Kidney (tissue), 14 donors: ENCODE data around the gene GPR137B. TPM values are rescaled to one million over a fixed set of nuclear protein-coding genes. Genes with fewer than 3 reads are reported as not detected.

ENCODE experiments used
- DNase-seq, 5 donors: peaks; one replicate each; pipeline ENCODE4 v3.0.0-alpha.2; 2013 to 2020
- FAIRE-seq: peaks from 2 replicates; lab custom pipeline; 2012; peaks lifted over from hg19 to GRCh38; lab: Jason Lieb, UNC
- H3K27ac ChIP-seq, 2 donors: one replicate each; pipeline ENCODE4 v1.7.0; 2013; ENCODE audit warnings: low read depth in 2 of 2, low read length in 2 of 2, inconsistent platforms in 1 of 2
- H3K27me3 ChIP-seq: one replicate; pipeline ENCODE4 v1.7.1; 2013; ENCODE audit warnings: low read length, inconsistent platforms; ENCODE audit not compliant: control insufficient read depth, insufficient read depth
- H3K36me3 ChIP-seq, 3 donors: one replicate each; pipeline versions ENCODE4 v1.7.0 to v1.7.1; 2013; ENCODE audit warnings: low read length in 3 of 3, control low read depth in 1 of 3, inconsistent platforms in 1 of 3; ENCODE audit not compliant: insufficient read depth in 3 of 3, control insufficient read depth in 2 of 3
- H3K4me1 ChIP-seq, 3 donors: one replicate each; pipeline versions ENCODE4 v1.7.0 to v1.7.1; 2013; ENCODE audit warnings: low read length in 3 of 3, inconsistent platforms in 1 of 3, low read depth in 1 of 3; ENCODE audit not compliant: control insufficient read depth in 2 of 3, insufficient read depth in 2 of 3
- H3K4me3 ChIP-seq, 3 donors: one replicate each; pipeline versions ENCODE4 v1.7.0 to v1.8.1; 2013; ENCODE audit warnings: low read length in 3 of 3, control low read depth in 1 of 3, inconsistent platforms in 1 of 3
- H3K9ac ChIP-seq, 3 donors: one replicate each; pipeline versions ENCODE4 v1.7.0 to v1.7.1; 2013; ENCODE audit warnings: low read length in 3 of 3, control low read depth in 1 of 3, inconsistent platforms in 1 of 3
- H3K9me3 ChIP-seq, 3 donors: one replicate each; pipeline versions ENCODE4 v1.7.0 to v1.7.1; 2013; ENCODE audit warnings: low read length in 3 of 3, control low read depth in 1 of 3, inconsistent platforms in 1 of 3; ENCODE audit not compliant: control insufficient read depth in 2 of 3, insufficient read depth in 1 of 3
- CTCF ChIP-seq: IDR thresholded peaks from 3 replicates; pipeline ENCODE4 v1.5.1; 2012; ENCODE audit warnings: mild to moderate bottlenecking, moderate library complexity, borderline replicate concordance; ENCODE audit not compliant: insufficient read depth; ENCODE audit errors: extremely low read depth
- intact Hi-C: fragments of 100-400 bp; cut with DNase I; formaldehyde crosslinking; loops from one replicate; pipeline ENCODE4 v1.11.1; 2022
- polyA plus RNA-seq: library from polyadenylated mRNA; stranded (reverse); fragments of 350-450 nt; fragmentation: Illumina TruSeq; extraction: RNeasy Lipid Tissue Mini Kit (QIAGEN cat#74804); gene quantifications from one replicate; pipeline ENCODE4 v1.2.3, GENCODE V29; 2014; ENCODE audit warnings: low read depth, low replicate concordance; ENCODE audit not compliant: insufficient read depth
- total RNA-seq: library from RNA; stranded (reverse); fragmentation: NEBNext Ultra II Directional; extraction: Animal tissue kit (Norgen Biotek cat#: 25700); gene quantifications from one replicate; pipeline ENCODE4 v1.2.1, GENCODE V29; 2021
- donor health status: control.
- donor health status: control.
- donor health status: control.
- donor health status: control.
- donor health status: control.
- donor health status: DM: yes; HTN: yes; CAD: no.
- donor health status: Normal renal cell carcinoma (clear cell type).

The GPR137B gene
- total and polyA plus RNA-seq, 2 donors from 2014 or later, result 22.2 to 31.4 TPM

- Histone ChIP-seq H3K9me3 (no peaks in the 10 kb centered on the region), H3K27ac (peak overlapping the region; percentile 48 to 79), H3K9ac (no peak overlapping the region), H3K4me1 (peaks cover 0 to 13% (median 7%) of the 10 kb centered on the region in 3 donors), H3K36me3 (peaks cover 0 to 4% (median 3%) of the 10 kb centered on the region in 3 donors), H3K27me3 (no peaks in the 10 kb centered on the region), H3K4me3 (no peak overlapping the region)
- TF ChIP-seq CTCF, result no peak
- DNase-seq (peak in 3 of 5 donors; percentile 16 to 27 (median 22)), FAIRE-seq (no peak)
- intact Hi-C loops, result no loop called here
Measured at GRCh38 chr1:236175642-236176336, 33.5 kb downstream of the GPR137B start.

GRCh38 chr1:236176337-236177336 lies 34.3 kb downstream of the GPR137B start:
- Histone ChIP-seq H3K36me3 (peaks cover 0 to 4% (median 3%) of the 10 kb centered on the region in 3 donors), H3K9ac (no peak overlapping the region), H3K4me3 (peak overlapping the region in 1 of 3 donors; percentile 29), H3K4me1 (peaks cover 0 to 13% (median 7%) of the 10 kb centered on the region in 3 donors), H3K27me3 (no peaks in the 10 kb centered on the region), H3K9me3 (no peaks in the 10 kb centered on the region), H3K27ac (peak overlapping the region; percentile 52 to 79)
- no peak for FAIRE-seq
- TF ChIP-seq CTCF, result no peak
- DNase-seq, result peak in 3 of 5 donors; percentile 16 to 74 (median 53)
- intact Hi-C loops, result no loop called here

- no peak for TF ChIP-seq CTCF
- no peak for FAIRE-seq
- H3K4me3 ChIP-seq, result no peak overlapping the region
Measured at GRCh38 chr1:236179634-236180033, 37.3 kb downstream of the GPR137B start.

More at GRCh38 chr1:236179634-236180033, 37.3 kb downstream of the GPR137B start:
- no peaks in the 10 kb centered on the region for H3K9me3 ChIP-seq
- peaks cover 0 to 13% (median 5%) of the 10 kb centered on the region in 3 donors for H3K36me3 ChIP-seq
- no peak overlapping the region for H3K27ac ChIP-seq
- intact Hi-C loops, result no loop called here
- no peaks in the 10 kb centered on the region for H3K27me3 ChIP-seq
- no peak overlapping the region for H3K9ac ChIP-seq
- H3K4me1 ChIP-seq, result peaks cover 0 to 13% (median 7%) of the 10 kb centered on the region in 3 donors
- no peak for DNase-seq
